Tracheal epithelial cell (primary cell): ENCODE measurements around the gene ADAM8. TPM values are rescaled to one million over a fixed set of nuclear protein-coding genes. Genes with fewer than 3 reads are reported as not detected.

ENCODE experiments used
- total RNA-seq: library from RNA; depleted of rRNA; stranded (reverse); fragments of >200 nt; gene quantifications from 2 replicates; pipeline ENCODE4 v1.2.1, GENCODE V29; 2014

Gene ADAM8
- 17.5 and 147 TPM in 2 replicates for total RNA-seq

GRCh38 chr10:133276435-133277201 is at the start of gene ADAM8:
ADAM8 (minus strand) TSS chr10:133276868; CDS start chr10:133276817, 51 bp downstream.

GRCh38 chr10:133308421-133309099 is 31.9 kb upstream of the ADAM8 start, which contains the start of the genes TUBGCP2 and ZNF511:
TUBGCP2 (minus strand) TSS chr10:133308872; CDS start chr10:133302941, 5,931 bp downstream.
ZNF511 (plus strand) TSS chr10:133308914; CDS start chr10:133308944, 30 bp downstream.

GRCh38 chr10:133237588-133238465 is 38.8 kb downstream of the ADAM8 start, which contains the start of gene VENTX:
VENTX (plus strand) TSS chr10:133237855; CDS start chr10:133237915, 60 bp downstream.

GRCh38 chr10:133230044-133230361 is 46.7 kb downstream of the ADAM8 start, which contains the start of gene UTF1:
UTF1 (plus strand) TSS chr10:133230217; CDS start chr10:133230289, 72 bp downstream.

Other genes with a start within 250 kb of the ADAM8 start
- not detected in 2 replicates for gene ADGRA1, start 188.9 kb downstream of the ADAM8 start, total RNA-seq
- gene KNDC1, start 116.6 kb downstream of the ADAM8 start, total RNA-seq: under 0.01 and 0.21 TPM in 2 replicates
- not detected in 2 replicates for gene UTF1, start 46.7 kb downstream of the ADAM8 start, total RNA-seq
- not detected in 2 replicates for gene VENTX, start 39.0 kb downstream of the ADAM8 start, total RNA-seq
- 50.1 and 55.9 TPM in 2 replicates for gene TUBGCP2, start 32.0 kb upstream of the ADAM8 start, total RNA-seq
- gene ZNF511, start 32.0 kb upstream of the ADAM8 start, total RNA-seq: 19.5 and 24.1 TPM in 2 replicates
- not detected in 2 replicates for gene CALY, start 60.0 kb upstream of the ADAM8 start, total RNA-seq
- not detected in 2 replicates for gene PRAP1, start 70.5 kb upstream of the ADAM8 start, total RNA-seq
- 9.4 and 28.2 TPM in 2 replicates for gene FUOM, start 81.2 kb upstream of the ADAM8 start, total RNA-seq
- 64.6 and 75.9 TPM in 2 replicates for gene ECHS1, start 96.5 kb upstream of the ADAM8 start, total RNA-seq
- 4.0 and 21.0 TPM in 2 replicates for gene PAOX, start 102.4 kb upstream of the ADAM8 start, total RNA-seq
- gene MTG1, start 117.3 kb upstream of the ADAM8 start, total RNA-seq: 17.9 and 25.8 TPM in 2 replicates
- under 0.01 TPM in 1 of 2 replicates, not detected in the other for gene SPRN, start 147.8 kb upstream of the ADAM8 start, total RNA-seq
- gene SCART1, start 177.1 kb upstream of the ADAM8 start, total RNA-seq: 0.43 and 1.4 TPM in 2 replicates